UCSD-AML1 (cell line): Measurements from ENCODE around the gene SLC16A3.

ENCODE experiments used
- DNase-seq: peaks from one replicate; lab custom pipeline; 2025; ENCODE audit not compliant: unreplicated experiment; lab: John Stamatoyannopoulos, UW

The SLC16A3 gene

DNA sequence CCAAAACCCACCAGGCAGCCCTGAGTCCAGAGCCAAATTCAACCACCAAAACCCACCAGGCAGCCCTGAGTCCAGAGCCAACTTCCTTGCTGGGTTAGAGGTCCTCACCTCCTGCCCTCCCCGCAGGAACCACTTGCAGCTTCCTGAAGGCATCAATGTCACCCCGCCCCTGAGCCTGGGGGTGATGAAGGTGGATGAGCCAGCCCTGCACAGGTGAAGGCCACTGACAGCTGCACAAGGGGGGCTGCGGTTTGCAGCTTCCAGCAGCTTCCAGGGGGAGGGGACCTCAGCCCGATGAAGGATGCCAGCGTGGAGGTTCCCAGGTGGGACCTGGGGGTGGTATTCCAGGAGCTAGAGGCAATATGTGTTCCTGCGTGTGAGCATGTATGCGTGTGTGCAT, 52.2 kb downstream of the SLC16A3 start:
- DNase-seq = no peak

- DNase-seq = no peak
These were observed 52.8 kb downstream of the SLC16A3 start for GRCh38 chr17:82281502-82282238.

- no peak for DNase-seq
These were observed 53.7 kb downstream of the SLC16A3 start for GRCh38 chr17:82282239-82283207.

DNA sequence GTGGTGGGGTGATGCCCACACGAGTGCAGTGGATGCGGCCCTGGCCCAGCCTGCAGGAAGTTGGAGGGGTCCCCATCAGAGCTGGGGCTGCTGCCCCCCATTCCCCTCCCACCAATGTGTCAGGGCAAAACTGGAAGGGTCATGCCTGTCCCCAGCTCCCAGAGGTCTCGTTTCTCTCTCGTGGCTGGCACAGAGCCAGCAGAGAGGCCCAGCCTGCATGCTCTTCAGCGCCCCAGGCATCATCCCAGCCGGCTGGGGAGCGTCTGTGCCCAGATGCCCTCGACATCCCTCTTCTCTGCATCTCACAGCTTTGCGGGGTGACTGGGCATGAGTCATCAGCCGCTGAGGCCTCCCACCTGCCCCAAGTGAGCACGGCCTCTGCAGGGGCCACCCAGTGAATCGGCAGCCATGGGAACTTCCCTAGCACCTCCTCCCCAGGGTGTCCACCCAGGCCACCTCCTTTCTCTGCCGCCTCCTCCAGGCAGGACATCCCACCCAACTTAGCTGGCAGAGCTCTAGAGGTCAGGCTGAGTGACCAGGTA, 54.4 kb downstream of the SLC16A3 start:
- DNase-seq = no peak

DNA sequence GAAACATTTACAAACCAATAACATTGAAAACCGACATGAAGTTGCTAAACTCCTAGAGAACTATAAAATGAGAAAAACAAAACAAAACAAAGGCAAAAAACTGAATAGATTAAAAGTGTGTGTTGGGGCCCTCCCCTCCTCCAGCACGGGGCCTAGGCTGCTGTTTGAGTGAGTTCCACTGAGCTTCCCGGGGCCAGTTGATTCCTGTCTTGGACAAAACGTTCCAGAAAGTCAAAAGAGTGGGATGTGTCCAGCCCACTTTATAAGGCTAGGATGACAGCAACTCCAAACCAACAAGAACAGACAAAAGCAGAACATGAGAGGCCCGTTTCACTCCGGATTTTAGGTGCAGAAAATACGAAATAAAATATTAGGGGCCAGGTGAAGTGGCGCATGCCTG, 56.3 kb downstream of the SLC16A3 start:
- DNase-seq = no peak

- no peak for DNase-seq
These were observed 58.4 kb downstream of the SLC16A3 start for GRCh38 chr17:82287013-82287867.

DNA sequence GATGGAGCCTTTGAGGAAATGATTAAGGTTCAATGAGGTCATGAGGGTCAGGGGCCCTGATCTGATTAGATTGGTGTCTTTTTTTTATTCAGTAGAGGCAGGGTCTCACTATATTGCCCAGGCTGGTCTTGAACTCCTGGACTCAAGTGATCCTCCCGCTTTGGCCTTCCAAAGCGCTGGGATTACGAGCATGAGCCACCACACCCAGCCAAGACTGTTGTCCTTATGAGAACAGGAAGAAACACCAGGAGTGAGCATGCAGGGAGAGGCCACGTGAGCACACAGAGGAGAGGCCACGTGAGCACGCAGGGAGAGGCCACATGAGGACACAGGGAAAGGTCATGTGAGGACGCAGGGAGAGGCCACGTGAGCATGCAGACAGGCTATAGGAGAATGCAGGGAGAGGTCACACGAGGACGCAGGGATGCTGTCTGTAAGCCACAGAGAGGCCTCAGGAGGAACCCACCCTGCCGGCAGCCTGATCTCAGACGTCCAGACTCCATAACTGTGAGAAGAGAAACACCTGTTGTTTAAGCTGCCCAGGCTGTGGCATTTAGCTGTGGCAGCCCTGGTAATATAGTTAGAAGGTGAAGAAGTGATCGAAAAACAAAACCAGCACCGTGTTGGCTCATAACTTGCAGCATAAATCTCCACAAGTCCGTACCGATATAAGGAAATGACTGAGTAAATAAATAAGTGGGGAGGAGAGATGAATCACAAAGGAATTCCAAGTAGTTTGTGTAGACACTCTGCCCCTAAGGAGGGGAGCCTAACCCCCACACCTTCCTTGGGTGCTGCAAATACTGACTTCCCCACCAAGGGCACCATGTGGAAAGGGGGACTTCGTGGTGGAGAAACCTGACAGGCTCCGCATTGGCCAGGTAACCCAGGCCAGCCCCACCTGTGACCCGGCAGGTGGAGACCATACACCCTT, 59.3 kb downstream of the SLC16A3 start:
- DNase-seq = no peak
